ENCODE measurements around the gene TPM1.

DNA sequence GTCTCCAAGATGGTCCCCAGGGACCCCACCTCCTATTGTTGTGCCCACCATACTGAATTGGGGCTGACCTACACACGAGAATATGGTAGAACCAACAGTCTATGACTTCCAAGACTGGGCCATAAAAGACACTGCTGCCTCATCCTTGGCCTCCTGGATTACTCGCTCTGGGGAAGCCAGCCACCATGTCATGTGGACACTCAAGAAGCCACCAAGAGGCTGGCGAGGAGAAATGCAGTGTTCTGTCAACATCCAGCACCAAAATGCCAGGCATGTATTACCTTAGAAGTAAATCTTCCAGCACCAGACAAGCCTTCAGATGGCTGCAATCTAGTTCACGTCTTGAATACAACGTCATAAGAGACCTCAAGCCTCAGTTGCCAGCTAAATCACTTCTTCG lies 17.1 kb upstream of the TPM1 start:
- TF ChIP-seq ESRRA (IDR thresholded peaks at IDR 0.05; ENCODE audit: low read length) (no peak), NKRF (conservative IDR thresholded peaks at IDR 0.05) (no peak)

All from GM12878 (cell line).